T-helper 2 cell treated with Interferon-gamma antibody and Interleukin-4, amounts not matched to agents 5 μg/mL and 100 μg/mL, for 36 hours (primary cell): ENCODE results near the gene SLC22A16.

ENCODE experiments used
- DNase-seq: peaks from one replicate; pipeline ENCODE4 v3.0.0; 2021; ENCODE audit warnings: low spot score
- H3K27ac Mint-ChIP-seq: one replicate; pipeline ENCODE4 v1.8.0; 2021; ENCODE audit warnings: mild to moderate bottlenecking, mixed read lengths
- H3K27me3 Mint-ChIP-seq: one replicate; pipeline ENCODE4 v1.8.0; 2021; ENCODE audit warnings: low read depth, mixed read lengths
- H3K36me3 Mint-ChIP-seq: one replicate; pipeline ENCODE4 v1.8.0; 2021; ENCODE audit warnings: low read depth, mixed read lengths
- H3K4me1 Mint-ChIP-seq: one replicate; pipeline ENCODE4 v1.8.0; 2021; ENCODE audit warnings: low read depth, mixed read lengths
- H3K4me3 Mint-ChIP-seq: one replicate; pipeline ENCODE4 v1.8.0; 2022; ENCODE audit warnings: mild to moderate bottlenecking, moderate library complexity, mixed read lengths
- H3K9me3 Mint-ChIP-seq: one replicate; pipeline ENCODE4 v1.8.0; 2021; ENCODE audit warnings: mixed read lengths

SLC22A16 gene

DNA sequence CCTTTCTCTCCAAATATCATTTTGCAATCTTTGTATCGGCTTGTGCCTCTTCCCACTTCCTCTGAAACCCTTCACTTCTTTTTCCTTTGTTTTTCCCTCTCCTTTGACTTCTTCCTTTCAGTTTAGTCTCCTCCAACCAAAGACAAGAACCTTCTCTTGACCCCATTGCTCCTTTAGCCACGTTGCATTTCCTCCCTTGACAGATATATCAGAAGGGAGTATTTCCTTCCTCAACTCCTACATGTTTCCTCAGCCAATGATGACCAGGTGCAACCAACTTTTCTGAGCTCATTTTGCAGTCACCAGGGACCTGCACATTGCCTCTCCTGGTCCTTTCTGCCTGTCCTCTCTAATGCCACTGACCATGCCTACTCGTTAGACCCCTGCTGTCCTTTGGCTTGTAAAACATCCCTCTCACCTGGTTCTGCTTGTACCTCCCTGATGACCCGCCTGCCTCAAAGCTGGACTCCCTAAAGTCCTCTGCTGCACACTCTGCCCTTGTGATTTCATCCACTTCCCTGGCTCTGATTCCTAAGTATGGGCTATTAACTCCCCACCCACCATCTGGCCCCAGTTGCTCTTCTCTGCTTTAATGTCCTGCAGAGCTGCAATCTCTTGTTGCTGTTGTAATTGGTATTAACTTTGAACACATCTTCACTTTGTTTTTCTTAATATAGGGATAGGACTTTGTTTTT lies 27.4 kb downstream of the SLC22A16 start:
- H3K4me1 Mint-ChIP-seq: no peaks in the 10 kb centered on the region
- no peaks in the 10 kb centered on the region for H3K9me3 Mint-ChIP-seq
- DNase-seq: no peak
- H3K4me3 Mint-ChIP-seq: no peak overlapping the region
- no peak overlapping the region for H3K27ac Mint-ChIP-seq
- no peaks in the 10 kb centered on the region for H3K36me3 Mint-ChIP-seq
- peaks cover 17% of the 10 kb centered on the region for H3K27me3 Mint-ChIP-seq

DNA sequence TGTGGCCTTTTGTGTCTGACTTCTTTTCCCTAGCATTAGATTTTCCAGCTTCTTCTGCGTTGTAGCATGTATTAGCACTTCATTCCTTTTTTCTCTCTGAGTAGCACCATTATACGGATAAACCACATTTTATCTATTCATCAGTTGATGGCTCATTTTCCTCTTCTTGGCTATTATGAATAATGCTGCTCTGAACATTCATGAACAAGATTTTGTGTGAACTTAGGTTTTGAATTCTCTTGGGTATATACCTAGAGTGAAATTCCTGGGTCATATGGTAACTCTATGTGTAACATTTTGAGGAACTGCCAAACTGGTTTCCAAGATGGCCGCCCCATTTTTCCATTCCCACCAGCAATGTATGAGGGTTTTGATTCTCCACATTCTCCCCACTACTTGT lies 28.7 kb downstream of the SLC22A16 start:
- H3K27ac Mint-ChIP-seq: no peak overlapping the region
- H3K9me3 Mint-ChIP-seq: no peaks in the 10 kb centered on the region
- H3K4me1 Mint-ChIP-seq: no peaks in the 10 kb centered on the region
- peaks cover 16% of the 10 kb centered on the region for H3K27me3 Mint-ChIP-seq
- no peak overlapping the region for H3K4me3 Mint-ChIP-seq
- no peak for DNase-seq
- H3K36me3 Mint-ChIP-seq: no peaks in the 10 kb centered on the region

DNA sequence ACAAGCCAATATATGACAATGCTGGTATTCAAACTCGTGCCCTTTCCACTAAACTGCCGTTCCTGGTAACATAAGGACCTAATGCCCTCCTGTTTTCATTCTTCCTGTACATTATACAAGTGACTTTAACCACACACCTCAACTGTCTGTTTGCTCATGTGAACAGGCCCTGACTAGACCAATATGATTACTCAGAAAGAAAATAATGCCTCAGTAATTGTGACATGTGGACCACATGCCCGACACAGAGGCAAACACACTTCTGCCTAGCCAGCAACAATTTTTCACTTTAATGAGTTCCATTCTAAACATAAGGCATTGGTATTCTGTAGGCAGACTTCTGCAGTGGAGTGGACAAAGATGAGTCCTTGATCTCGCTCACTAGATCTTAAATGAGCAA lies 30.0 kb downstream of the SLC22A16 start:
- Mint-ChIP-seq H3K4me1 (no peaks in the 10 kb centered on the region), H3K27me3 (peaks cover 14% of the 10 kb centered on the region), H3K36me3 (no peaks in the 10 kb centered on the region), H3K27ac (no peak overlapping the region), H3K4me3 (no peak overlapping the region), H3K9me3 (no peaks in the 10 kb centered on the region)
- no peak for DNase-seq

DNA sequence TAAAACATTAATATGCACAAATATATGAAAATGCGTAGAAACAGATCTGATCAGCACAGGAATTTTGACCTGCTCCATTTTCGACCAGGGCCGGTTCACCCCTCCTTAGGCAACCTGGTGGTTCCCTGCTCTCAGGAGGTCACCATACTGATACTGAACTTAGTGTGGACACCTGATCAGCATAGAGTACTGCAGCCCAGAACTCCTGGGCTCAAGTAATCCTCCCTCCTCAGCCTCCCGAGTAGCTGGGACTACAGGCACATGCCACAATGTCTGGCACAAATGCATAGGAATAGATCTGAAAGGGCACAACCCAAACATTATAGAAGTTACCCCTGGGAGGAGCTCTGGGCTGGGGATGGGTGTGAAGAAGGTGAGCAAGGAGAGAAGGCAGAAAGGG lies 36.4 kb downstream of the SLC22A16 start:
- H3K27ac Mint-ChIP-seq: no peak overlapping the region
- no peak for DNase-seq
- no peaks in the 10 kb centered on the region for H3K4me1 Mint-ChIP-seq
- peaks cover 12% of the 10 kb centered on the region for H3K27me3 Mint-ChIP-seq
- H3K4me3 Mint-ChIP-seq: no peak overlapping the region
- no peaks in the 10 kb centered on the region for H3K36me3 Mint-ChIP-seq
- H3K9me3 Mint-ChIP-seq: no peaks in the 10 kb centered on the region

DNA sequence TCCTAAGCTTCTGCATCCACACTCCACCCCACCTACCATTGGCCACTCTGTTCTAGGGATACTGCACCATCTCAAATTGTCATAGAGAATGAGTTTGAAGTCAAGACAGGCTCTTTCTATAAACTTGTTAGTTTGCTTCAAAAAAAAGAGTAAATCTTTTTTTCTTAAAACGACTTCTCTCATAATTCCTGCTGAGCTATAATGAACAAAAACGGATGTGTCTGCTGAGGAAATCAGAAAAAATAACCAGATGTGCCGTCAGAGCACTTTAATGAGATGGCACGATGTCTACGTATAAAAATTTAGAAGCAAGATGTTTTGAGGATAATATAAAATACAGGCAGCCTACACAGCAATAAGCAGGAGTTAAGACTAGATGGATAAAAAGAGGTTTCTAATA lies 37.1 kb downstream of the SLC22A16 start:
- Mint-ChIP-seq H3K9me3 (no peaks in the 10 kb centered on the region), H3K4me1 (no peaks in the 10 kb centered on the region), H3K27ac (no peak overlapping the region), H3K36me3 (no peaks in the 10 kb centered on the region), H3K4me3 (no peak overlapping the region), H3K27me3 (peaks cover 12% of the 10 kb centered on the region)
- no peak for DNase-seq

DNA sequence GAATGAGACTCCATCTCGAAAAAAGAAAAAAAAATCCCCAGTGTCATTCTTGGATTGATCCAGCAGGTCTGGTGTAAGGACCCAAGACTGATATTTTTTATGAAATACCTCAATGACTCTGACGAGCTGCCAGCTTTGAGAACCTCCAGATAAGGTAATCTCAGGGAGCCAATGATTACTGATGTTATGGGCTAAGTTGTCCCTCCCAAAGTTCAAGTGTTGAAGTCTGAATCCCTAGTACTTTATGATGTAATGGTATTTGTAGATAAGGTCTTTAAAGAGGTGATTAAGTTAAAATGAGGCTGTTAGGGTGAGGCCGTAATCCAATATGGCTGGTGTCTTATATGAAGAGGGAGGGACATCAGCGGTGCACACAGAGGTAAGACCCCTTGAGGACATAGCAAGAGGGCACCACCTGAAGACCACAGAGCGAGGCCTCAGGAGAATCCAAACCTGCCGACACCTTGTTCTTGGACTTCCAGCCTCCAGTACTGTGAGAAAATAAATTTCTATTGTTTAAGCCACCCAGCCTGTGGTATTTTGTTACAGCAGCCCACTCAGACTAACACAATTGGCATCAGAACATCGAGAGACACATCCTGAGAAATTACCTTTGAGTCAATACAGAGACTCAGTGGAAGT lies 41.3 kb downstream of the SLC22A16 start:
- H3K4me1 Mint-ChIP-seq: no peaks in the 10 kb centered on the region
- H3K4me3 Mint-ChIP-seq: no peak overlapping the region

DNA sequence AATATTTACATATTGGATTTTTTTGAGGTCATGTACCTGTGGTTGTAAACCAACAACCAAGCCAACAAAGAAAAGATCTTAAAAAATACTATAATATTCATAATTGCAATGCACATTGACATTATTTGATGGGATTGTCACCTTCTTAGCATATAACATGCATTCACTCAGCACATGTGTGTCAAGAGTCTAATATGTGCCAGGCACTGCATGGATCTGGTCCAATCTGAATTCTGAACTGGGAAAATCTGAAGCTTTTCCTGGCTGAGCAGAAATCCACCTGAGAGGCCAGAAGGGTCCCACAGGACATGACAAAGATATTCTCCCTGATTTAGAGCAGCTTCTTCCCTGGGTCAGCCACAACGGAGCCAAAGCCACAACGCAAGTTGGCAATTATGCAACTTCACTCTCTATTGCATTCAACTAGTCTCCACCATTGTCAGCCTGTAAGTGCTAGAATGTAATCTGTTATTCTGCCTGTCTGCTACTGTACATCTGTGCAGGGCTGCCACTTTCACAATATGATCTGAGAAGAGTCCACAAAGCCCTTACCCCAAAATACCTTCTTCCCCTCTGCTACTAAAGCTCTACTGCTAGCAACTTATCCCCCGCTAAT lies 44.0 kb downstream of the SLC22A16 start:
- Mint-ChIP-seq H3K4me1 (no peaks in the 10 kb centered on the region), H3K27ac (no peak overlapping the region), H3K27me3 (no peaks in the 10 kb centered on the region), H3K4me3 (no peak overlapping the region), H3K9me3 (no peaks in the 10 kb centered on the region), H3K36me3 (no peaks in the 10 kb centered on the region)
- DNase-seq: no peak

More for the DNA sequence above, 41.3 kb downstream of the SLC22A16 start:
- DNase-seq: no peak
- no peaks in the 10 kb centered on the region for H3K36me3 Mint-ChIP-seq
- H3K27ac Mint-ChIP-seq: no peak overlapping the region
- peaks cover 1% of the 10 kb centered on the region for H3K27me3 Mint-ChIP-seq
- no peaks in the 10 kb centered on the region for H3K9me3 Mint-ChIP-seq

DNA sequence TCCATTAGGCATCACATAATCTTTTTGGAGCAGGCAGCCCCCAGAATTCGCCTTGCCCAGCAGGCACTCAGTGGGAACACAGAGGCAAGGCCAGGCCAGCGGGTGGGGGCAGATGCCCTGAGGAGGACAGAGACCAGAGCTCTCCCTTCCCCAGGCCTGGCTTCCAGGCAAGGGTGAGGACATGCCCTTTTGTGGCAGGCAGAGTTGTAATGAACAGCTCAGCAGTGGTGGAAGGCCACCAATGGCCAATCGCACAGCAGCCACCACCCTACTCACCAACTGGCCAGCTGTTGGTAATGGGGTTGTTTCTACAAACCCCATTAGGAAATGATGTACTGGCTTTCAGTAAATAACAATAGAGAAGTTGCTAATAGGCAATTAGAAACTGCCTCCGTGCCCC lies 45.7 kb downstream of the SLC22A16 start:
- H3K4me3 Mint-ChIP-seq: no peak overlapping the region
- no peak for DNase-seq
- H3K36me3 Mint-ChIP-seq: no peaks in the 10 kb centered on the region
- H3K9me3 Mint-ChIP-seq: no peaks in the 10 kb centered on the region
- H3K4me1 Mint-ChIP-seq: no peaks in the 10 kb centered on the region
- H3K27me3 Mint-ChIP-seq: no peaks in the 10 kb centered on the region
- no peak overlapping the region for H3K27ac Mint-ChIP-seq

DNA sequence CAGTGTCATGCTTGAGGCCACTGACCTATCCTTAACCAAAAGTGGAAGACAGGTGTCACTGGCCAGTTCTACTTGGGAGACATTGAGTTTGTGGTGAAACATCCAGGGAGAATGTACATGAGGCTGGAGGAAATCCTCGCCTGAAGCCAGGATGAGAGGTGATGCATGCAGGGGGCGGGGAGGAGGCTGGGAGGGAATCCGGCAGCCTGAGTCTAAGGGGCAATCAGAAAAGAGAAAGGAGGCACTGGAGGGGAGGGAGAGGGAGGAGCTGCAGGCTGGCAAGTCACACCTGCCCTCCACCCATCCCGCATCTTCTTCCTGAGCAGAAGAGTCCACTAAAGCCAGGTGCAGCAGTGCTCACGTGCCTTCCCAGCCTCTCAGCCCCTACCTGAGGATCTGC lies 46.2 kb downstream of the SLC22A16 start:
- DNase-seq: no peak
- H3K9me3 Mint-ChIP-seq: no peaks in the 10 kb centered on the region
- H3K4me3 Mint-ChIP-seq: no peak overlapping the region
- no peak overlapping the region for H3K27ac Mint-ChIP-seq
- no peaks in the 10 kb centered on the region for H3K36me3 Mint-ChIP-seq
- H3K27me3 Mint-ChIP-seq: no peaks in the 10 kb centered on the region
- no peaks in the 10 kb centered on the region for H3K4me1 Mint-ChIP-seq

DNA sequence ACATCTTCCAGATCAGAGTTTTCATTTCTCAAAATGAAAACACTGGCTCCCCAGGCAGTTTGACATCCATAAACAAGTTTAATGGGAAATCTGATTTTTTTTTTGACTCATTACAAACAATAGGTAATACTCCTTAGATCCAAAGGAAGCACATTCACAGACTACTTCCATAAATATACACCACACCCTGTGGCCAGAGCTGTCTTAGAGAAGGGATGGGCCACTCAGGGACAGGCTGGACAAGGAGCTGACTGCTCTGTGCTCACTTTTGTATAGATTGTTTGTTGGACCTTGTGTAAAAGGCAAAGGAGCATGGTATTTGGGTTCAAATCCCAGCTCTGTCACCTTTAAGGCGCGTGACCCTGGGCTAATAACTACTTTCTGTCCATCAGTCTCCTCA lies 48.3 kb downstream of the SLC22A16 start:
- Mint-ChIP-seq H3K27me3 (peaks cover 4% of the 10 kb centered on the region), H3K36me3 (no peaks in the 10 kb centered on the region), H3K9me3 (no peaks in the 10 kb centered on the region), H3K4me1 (no peaks in the 10 kb centered on the region), H3K4me3 (no peak overlapping the region), H3K27ac (no peak overlapping the region)
- no peak for DNase-seq

DNA sequence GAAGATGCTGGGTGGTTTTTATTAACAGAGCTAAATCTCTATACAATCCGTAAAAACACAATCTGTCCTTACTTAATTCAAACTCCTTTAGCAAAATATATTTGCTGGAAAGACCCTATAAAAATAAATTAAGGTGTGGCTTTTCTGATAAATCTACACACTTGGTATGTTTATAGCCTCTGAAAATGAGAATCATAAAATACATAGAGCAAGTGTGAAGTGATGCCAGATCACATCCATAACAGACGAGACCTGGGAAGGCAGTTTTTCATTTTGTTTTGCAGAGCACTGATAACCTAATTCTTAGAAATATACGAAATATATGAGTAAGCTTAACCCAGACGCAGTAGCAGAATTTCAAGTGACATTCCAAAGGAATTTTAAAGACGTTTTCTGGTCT lies 50.6 kb downstream of the SLC22A16 start:
- H3K27me3 Mint-ChIP-seq: peaks cover 14% of the 10 kb centered on the region
- H3K9me3 Mint-ChIP-seq: peaks cover 7% of the 10 kb centered on the region
- H3K27ac Mint-ChIP-seq: no peak overlapping the region
- H3K36me3 Mint-ChIP-seq: no peaks in the 10 kb centered on the region
- DNase-seq: no peak
- peaks cover 5% of the 10 kb centered on the region for H3K4me1 Mint-ChIP-seq
- no peak overlapping the region for H3K4me3 Mint-ChIP-seq

DNA sequence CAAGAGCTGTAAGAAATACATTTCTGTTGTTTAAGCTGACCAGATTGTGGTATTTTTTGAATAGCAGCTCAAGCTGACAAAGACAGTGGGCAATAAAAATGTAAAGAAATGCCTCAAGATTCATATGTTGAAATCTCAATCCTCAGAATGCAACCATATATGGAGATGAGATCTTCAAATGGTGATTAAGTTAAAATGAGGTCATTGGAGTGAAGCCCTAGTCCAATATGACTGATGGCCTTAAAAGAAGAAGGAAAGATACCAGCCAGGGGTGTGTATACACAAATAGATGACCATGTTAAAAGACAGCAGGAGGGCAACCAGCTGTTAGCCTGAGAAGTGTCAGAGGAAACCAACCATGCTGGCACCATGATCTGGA lies 54.0 kb downstream of the SLC22A16 start:
- H3K27ac Mint-ChIP-seq: no peak overlapping the region
- DNase-seq: no peak
- H3K4me3 Mint-ChIP-seq: no peak overlapping the region
- peaks cover 5% of the 10 kb centered on the region for H3K4me1 Mint-ChIP-seq
- peaks cover 7% of the 10 kb centered on the region for H3K9me3 Mint-ChIP-seq
- H3K36me3 Mint-ChIP-seq: no peaks in the 10 kb centered on the region
- H3K27me3 Mint-ChIP-seq: peaks cover 16% of the 10 kb centered on the region

DNA sequence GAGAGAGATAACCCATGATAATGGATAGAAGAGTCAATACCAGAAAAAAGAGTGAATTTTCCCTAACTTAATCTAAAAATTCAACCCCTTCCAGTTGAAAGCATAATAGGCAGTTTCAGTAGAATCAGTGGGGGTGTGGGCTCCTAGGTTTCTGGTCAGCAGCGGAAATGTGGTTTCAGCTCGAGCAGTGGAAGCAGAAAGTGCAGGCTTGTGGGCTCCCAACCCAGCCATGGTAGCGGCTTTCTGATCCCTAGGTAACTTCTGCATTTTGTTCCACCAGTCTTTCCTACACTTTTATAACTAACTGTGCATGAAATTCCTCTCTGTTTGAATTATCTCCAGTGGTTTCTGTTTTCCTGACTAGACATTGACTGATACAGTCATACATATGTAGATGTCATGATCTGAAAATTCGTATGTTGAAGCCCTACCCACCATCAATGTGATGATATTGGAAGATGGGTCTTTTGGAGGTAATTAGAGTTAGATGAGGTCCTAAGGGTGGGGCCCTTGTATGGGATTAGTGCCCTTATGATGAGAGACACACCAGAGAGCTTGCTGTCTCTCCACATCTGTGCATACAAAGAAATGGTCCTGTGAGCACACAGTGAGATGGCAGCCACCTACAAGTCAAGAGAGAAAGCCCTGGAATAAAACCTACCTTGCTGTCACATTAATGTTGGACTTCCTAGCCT lies 54.5 kb downstream of the SLC22A16 start:
- H3K4me3 Mint-ChIP-seq: no peak overlapping the region
- H3K4me1 Mint-ChIP-seq: peaks cover 5% of the 10 kb centered on the region
- no peaks in the 10 kb centered on the region for H3K36me3 Mint-ChIP-seq
- peaks cover 7% of the 10 kb centered on the region for H3K9me3 Mint-ChIP-seq
- no peak overlapping the region for H3K27ac Mint-ChIP-seq
- DNase-seq: no peak
- peaks cover 16% of the 10 kb centered on the region for H3K27me3 Mint-ChIP-seq

DNA sequence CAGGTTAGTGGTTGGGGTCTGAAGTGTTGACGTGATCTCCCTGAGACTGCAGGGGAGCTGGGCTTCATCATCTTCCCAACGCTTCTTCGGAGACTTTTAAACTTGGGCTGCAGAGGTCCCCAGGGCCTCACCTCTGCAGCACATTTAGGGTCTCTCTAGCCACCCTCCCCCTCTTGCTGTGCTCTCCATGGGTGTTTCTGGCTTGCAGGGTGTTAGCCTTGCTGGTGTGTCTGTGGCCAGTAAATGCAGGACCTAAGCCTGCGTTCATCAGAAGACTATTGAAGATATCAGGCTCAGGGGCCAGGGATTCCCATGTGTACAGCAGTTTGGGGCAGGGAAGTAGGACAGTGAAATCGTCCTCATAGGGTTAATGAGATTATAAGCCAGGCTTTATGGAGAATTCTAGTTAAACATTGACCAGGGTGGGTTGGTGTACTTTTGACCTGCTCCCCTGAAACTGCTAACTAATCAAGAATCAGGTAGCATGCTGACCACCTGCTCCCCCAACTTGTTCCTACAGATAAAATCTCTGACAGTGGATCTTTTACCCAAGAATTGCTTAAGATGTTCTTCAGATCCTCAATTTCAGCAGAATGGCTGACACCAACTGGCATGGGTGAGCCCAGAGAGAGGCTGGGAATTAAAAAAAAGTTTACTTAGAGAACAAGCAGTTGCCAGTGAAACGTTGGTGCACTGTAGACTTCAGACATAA lies 57.2 kb downstream of the SLC22A16 start:
- Mint-ChIP-seq H3K4me1 (peaks cover 8% of the 10 kb centered on the region), H3K27me3 (peaks cover 15% of the 10 kb centered on the region), H3K36me3 (no peaks in the 10 kb centered on the region), H3K4me3 (no peak overlapping the region), H3K27ac (no peak overlapping the region), H3K9me3 (peaks cover 7% of the 10 kb centered on the region)
- no peak for DNase-seq
